H1 (cell line): ENCODE results near the gene DNAJC10. TPM values are rescaled to one million over a fixed set of nuclear protein-coding genes. Genes with fewer than 3 reads are reported as not detected.

Experiments used
- CTCF ChIA-PET: fragments of 300-600 bp; sonication (Branson Sonifier 250); formaldehyde crosslinking; loops from one replicate; lab custom pipeline; 2021; ENCODE audit not compliant: partially characterized antibody; lab: Charles Lee
- POLR2A ChIA-PET: fragments of 300-600 bp; sonication (Branson Sonifier 250); formaldehyde crosslinking; loops from one replicate; lab custom pipeline; 2021; ENCODE audit warnings: inconsistent platforms; ENCODE audit not compliant: partially characterized antibody; lab: Charles Lee
- DNase-seq, 2 experiments: peaks; one replicate each; pipeline versions ENCODE4 v3.0.0 to v3.0.0-alpha.2; 2010 to 2022; ENCODE audit warnings: low spot score in 2 of 2, low read depth in 1 of 2, mixed read lengths in 1 of 2
- FAIRE-seq: peaks from 2 replicates; lab custom pipeline; 2011; peaks lifted over from hg19 to GRCh38; lab: Jason Lieb, UNC
- H2AFZ ChIP-seq: 2 replicates; pipeline ENCODE4 v1.8.1; 2012; ENCODE audit warnings: low read length, inconsistent platforms
- H2AK5ac ChIP-seq: 2 replicates; pipeline ENCODE4 v1.6.1; 2013; ENCODE audit warnings: low read depth, low read length
- H2BK120ac ChIP-seq: replicated peaks from 2 replicates; pipeline ENCODE3; 2013; ENCODE audit warnings: low read depth, low read length, inconsistent platforms
- H2BK12ac ChIP-seq: 2 replicates; pipeline ENCODE4 v1.6.1; 2013; ENCODE audit warnings: low read depth, low read length
- H2BK15ac ChIP-seq: 2 replicates; pipeline ENCODE4 v1.6.1; 2013; ENCODE audit warnings: low read length
- H2BK20ac ChIP-seq: 2 replicates; pipeline ENCODE4 v1.6.1; 2013; ENCODE audit warnings: low read length
- H2BK5ac ChIP-seq: 2 replicates; pipeline ENCODE4 v1.6.1; 2013; ENCODE audit warnings: low read depth, low read length
- H3K14ac ChIP-seq: 2 replicates; pipeline ENCODE4 v1.6.1; 2013; ENCODE audit warnings: inconsistent platforms; ENCODE audit not compliant: insufficient read length
- H3K18ac ChIP-seq: 2 replicates; pipeline ENCODE4 v1.6.1; 2013; ENCODE audit warnings: low read length; ENCODE audit errors: extremely low read depth
- H3K23ac ChIP-seq: 2 replicates; pipeline ENCODE4 v1.6.1; 2013; ENCODE audit warnings: inconsistent platforms; ENCODE audit not compliant: insufficient read length
- H3K23me2 ChIP-seq: 2 replicates; pipeline ENCODE4 v1.6.1; 2013; ENCODE audit warnings: low read depth, low read length
- H3K27ac ChIP-seq: 2 replicates; pipeline ENCODE4 v1.6.1; 2011; ENCODE audit warnings: low read depth, low read length, inconsistent platforms
- H3K27me3 ChIP-seq, 4 experiments: replicated peaks in 1 of 4; 1 replicate in 1 of 4; 2 replicates in 3 of 4; pipeline versions ENCODE4 v1.6.1 to v1.8.1; 2011 to 2013; ENCODE audit warnings: low read length in 3 of 4, mild to moderate bottlenecking in 3 of 4, inconsistent platforms in 2 of 4, mixed read lengths in 2 of 4, moderate library complexity in 1 of 4; ENCODE audit not compliant: control insufficient read depth in 3 of 4, insufficient read depth in 3 of 4; ENCODE audit errors: extremely low read depth in 1 of 4
- H3K36me3 ChIP-seq, 4 experiments: 2 replicates each; pipeline versions ENCODE4 v1.6.1 to v1.8.1; 2011 to 2013; ENCODE audit warnings: mild to moderate bottlenecking in 4 of 4, low read length in 3 of 4, moderate library complexity in 2 of 4, control low read depth in 1 of 4, inconsistent platforms in 1 of 4; ENCODE audit not compliant: insufficient read depth in 4 of 4, control insufficient read depth in 2 of 4
- H3K4ac ChIP-seq: replicated peaks from 2 replicates; pipeline ENCODE3; 2013; ENCODE audit warnings: low read length, low read depth, mixed read lengths, inconsistent platforms; ENCODE audit not compliant: insufficient read length
- H3K4me1 ChIP-seq, 4 experiments: replicated peaks in 1 of 4; 1 replicate in 1 of 4; 2 replicates in 3 of 4; pipeline versions ENCODE4 v1.6.1 to v1.8.1; 2011 to 2013; ENCODE audit warnings: low read length in 3 of 4, inconsistent platforms in 2 of 4, mixed read lengths in 1 of 4; ENCODE audit not compliant: insufficient read depth in 4 of 4, control insufficient read depth in 3 of 4
- H3K4me2 ChIP-seq, 2 experiments: 2 replicates each; pipeline versions ENCODE4 v1.6.1 to v1.8.1; 2011 to 2013; ENCODE audit warnings: low read depth in 2 of 2, low read length in 2 of 2, control low read depth in 1 of 2, inconsistent platforms in 1 of 2, mild to moderate bottlenecking in 1 of 2; ENCODE audit not compliant: insufficient read depth in 1 of 2
- H3K4me3 ChIP-seq, 4 experiments: fragments of 200-600, 300-600 bp in 1 of 4; sonication (generic), shearing (Covaris generic), sonication (Bioruptor Twin) in 1 of 4; 2 replicates each; pipeline versions ENCODE4 v1.5.1 to v1.8.1; 2011 to 2016; ENCODE audit warnings: low read length in 4 of 4, low read depth in 3 of 4, control low read depth in 2 of 4, inconsistent platforms in 2 of 4, mild to moderate bottlenecking in 2 of 4, mixed read lengths in 1 of 4, moderate library complexity in 1 of 4; ENCODE audit not compliant: insufficient read depth in 2 of 4; ENCODE audit errors: extremely low read depth in 1 of 4
- H3K56ac ChIP-seq: replicated peaks from 2 replicates; pipeline ENCODE3; 2013; ENCODE audit warnings: low read depth, mild to moderate bottlenecking, mixed read lengths, low read length, inconsistent platforms; ENCODE audit not compliant: insufficient read length
- H3K79me1 ChIP-seq: 2 replicates; pipeline ENCODE4 v1.6.1; 2013; ENCODE audit warnings: low read depth, low read length, control low read depth
- H3K79me2 ChIP-seq, 2 experiments: 2 replicates each; pipeline versions ENCODE4 v1.6.1 to v1.8.1; 2012 to 2013; ENCODE audit warnings: low read length in 2 of 2, mild to moderate bottlenecking in 2 of 2, inconsistent platforms in 1 of 2; ENCODE audit not compliant: insufficient read depth in 2 of 2, control insufficient read depth in 1 of 2
- H3K9ac ChIP-seq, 4 experiments: replicated peaks in 1 of 4; 1 replicate in 1 of 4; 2 replicates in 3 of 4; pipeline versions ENCODE4 v1.6.1 to v1.8.1; 2011 to 2013; ENCODE audit warnings: low read depth in 3 of 4, low read length in 3 of 4, control low read depth in 2 of 4, mild to moderate bottlenecking in 2 of 4, moderate library complexity in 2 of 4, inconsistent platforms in 1 of 4; ENCODE audit errors: extremely low read depth in 1 of 4
- H3K9me3 ChIP-seq, 2 experiments: 2 replicates each; pipeline versions ENCODE4 v1.6.1 to v1.8.1; 2012 to 2013; ENCODE audit warnings: mild to moderate bottlenecking in 2 of 2, moderate library complexity in 2 of 2, control low read depth in 1 of 2, inconsistent platforms in 1 of 2, low read depth in 1 of 2, low read length in 1 of 2, mixed read lengths in 1 of 2; ENCODE audit not compliant: insufficient read depth in 2 of 2
- H4K20me1 ChIP-seq, 2 experiments: replicated peaks in 1 of 2; 2 replicates each; pipeline versions ENCODE3 to v1.8.1; 2011 to 2013; ENCODE audit warnings: inconsistent platforms in 2 of 2, low read length in 2 of 2, mild to moderate bottlenecking in 1 of 2; ENCODE audit not compliant: insufficient read depth in 2 of 2, control insufficient read depth in 1 of 2
- H4K5ac ChIP-seq: 2 replicates; pipeline ENCODE4 v1.6.1; 2013; ENCODE audit warnings: low read length, low read depth, mixed read lengths, inconsistent platforms; ENCODE audit not compliant: insufficient read length
- H4K8ac ChIP-seq: 2 replicates; pipeline ENCODE4 v1.8.0; 2013; ENCODE audit warnings: mild to moderate bottlenecking, moderate library complexity, low read length, inconsistent platforms; ENCODE audit not compliant: insufficient read depth; ENCODE audit errors: extremely low read depth
- H4K91ac ChIP-seq: replicated peaks from 2 replicates; pipeline ENCODE3; 2013; ENCODE audit warnings: low read length, mixed read lengths, inconsistent platforms; ENCODE audit not compliant: insufficient read length
- KDM4A ChIP-seq: IDR thresholded peaks from one replicate; pipeline ENCODE4 v1.7.1; 2012; ENCODE audit warnings: low read depth, mild to moderate bottlenecking, moderate library complexity, low read length, inconsistent platforms; ENCODE audit not compliant: severe bottlenecking
- MAX ChIP-seq: IDR thresholded peaks from 2 replicates; pipeline ENCODE4 v1.6.1; 2012; ENCODE audit warnings: inconsistent platforms
- SP1 ChIP-seq: IDR thresholded peaks from 2 replicates; pipeline ENCODE4 v1.6.1; 2011; ENCODE audit warnings: low read depth, low read length
- SUZ12 ChIP-seq: fragments of 200-600 bp; sonication (generic); IDR thresholded peaks from 2 replicates; pipeline ENCODE4 v1.6.1; 2012; ENCODE audit warnings: mild to moderate bottlenecking, inconsistent platforms, low read length, moderate library complexity, mixed read lengths
- WGBS, 2 experiments: shearing (Covaris generic) in 1 of 2; methylation state at CpG; one replicate each; pipeline versions ENCODE4 v1.1.6 to v1.1.7; 2013 to 2015; ENCODE audit warnings: low lambda C conversion rate in 2 of 2, mixed read lengths in 2 of 2, inconsistent platforms in 1 of 2, low coverage in 1 of 2, missing lambda C conversion rate in 1 of 2; ENCODE audit not compliant: insufficient replicate concordance in 2 of 2, insufficient coverage in 1 of 2, insufficient read length in 1 of 2; ENCODE audit errors: extremely low coverage in 1 of 2, missing lambda C conversion rate in 1 of 2; 5-methylcytosine and 5-hydroxymethylcytosine counted together
- polyA plus RNA-seq, 7 experiments: library from polyadenylated mRNA; depleted of rRNA in 3 of 7; stranded (reverse) in 5 of 7; unstranded in 2 of 7; fragments of >200 nt in 5 of 7; fragments of 200-250 nt in 2 of 7; gene quantifications; 1 replicate in 5 of 7; 2 replicates in 1 of 7; 4 replicates in 1 of 7; pipeline versions ENCODE4 v1.2.1 to v1.2.3, GENCODE V29; 2011 to 2013; ENCODE audit warnings: missing spikeins in 2 of 7, mixed read lengths in 2 of 7
- total RNA-seq: library from RNA; stranded (reverse); fragmentation: NEBNext Ultra II Directional; extraction: Animal tissue kit (Norgen Biotek cat#: 25700); gene quantifications from 2 replicates; pipeline ENCODE4 v1.2.1, GENCODE V29; 2021
- TF ChIP-seq, protein P1 (sequence below): IDR thresholded peaks from 2 replicates; pipeline ENCODE4 v1.6.1; 2012; ENCODE audit warnings: inconsistent platforms

The DNAJC10 gene
- total and polyA plus RNA-seq, 2 of the 8 experiments (the other 6 are each of a cell fraction or from before 2014, with no cell fraction given): 23.2 to 121 TPM

- Histone ChIP-seq H3K14ac (no peak overlapping the region), H2BK20ac (no peak overlapping the region), H3K27ac (no peak overlapping the region), H3K4me1 (no peaks in the 10 kb centered on the region), H3K36me3 (no peaks in the 10 kb centered on the region), H3K9ac (no peak overlapping the region), H2BK5ac (no peak overlapping the region), H4K20me1 (no peaks in the 10 kb centered on the region), H4K91ac (no peak overlapping the region), H3K79me2 (no peaks in the 10 kb centered on the region), H3K27me3 (no peaks in the 10 kb centered on the region), H3K18ac (no peak overlapping the region), H4K8ac (no peak overlapping the region), H3K56ac (no peak overlapping the region), H3K79me1 (no peaks in the 10 kb centered on the region), H2BK15ac (no peak overlapping the region), H2BK120ac (no peak overlapping the region), H3K9me3 (no peaks in the 10 kb centered on the region), H3K23me2 (no peaks in the 10 kb centered on the region), H2BK12ac (no peak overlapping the region), H3K4ac (no peak overlapping the region), H3K4me3 (no peak overlapping the region), H2AFZ (no peak overlapping the region), H3K23ac (no peak overlapping the region), H4K5ac (no peak overlapping the region), H2AK5ac (no peak overlapping the region), H3K4me2 (no peak overlapping the region)
- WGBS, 2 experiments: 79% methylated on average over 6 of the region's 6 CpGs; no CpG with 5 or more reads in 1 of the 2 experiments
- CTCF ChIA-PET: interaction anchor here (1.7 kb wide), 1 partner anchor 8 kb away, joined by 4 read pairs; no protein-coding TSS in a partner anchor
- FAIRE-seq (no peak), DNase-seq (no peak)
- POLR2A ChIA-PET: no interaction called here
- TF ChIP-seq MAX (no peak), SP1 (no peak), KDM4A (no peak), SUZ12 (no peak)
- TF ChIP-seq, protein P1, sequence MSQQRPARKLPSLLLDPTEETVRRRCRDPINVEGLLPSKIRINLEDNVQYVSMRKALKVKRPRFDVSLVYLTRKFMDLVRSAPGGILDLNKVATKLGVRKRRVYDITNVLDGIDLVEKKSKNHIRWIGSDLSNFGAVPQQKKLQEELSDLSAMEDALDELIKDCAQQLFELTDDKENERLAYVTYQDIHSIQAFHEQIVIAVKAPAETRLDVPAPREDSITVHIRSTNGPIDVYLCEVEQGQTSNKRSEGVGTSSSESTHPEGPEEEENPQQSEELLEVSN: no peak
Observed at GRCh38 chr2:182672466-182673165, 43.4 kb upstream of the DNAJC10 start.
